ENCODE data around the gene RILPL1. TPM values are rescaled to one million over a fixed set of nuclear protein-coding genes. Genes with fewer than 3 reads are reported as not detected.

The RILPL1 gene
- polyA plus RNA-seq, 1 donor (not counting 4 experiments of a cell fraction or from before 2014, with no cell fraction given): 17.0 TPM

- H3K36me3 ChIP-seq (ENCODE audit: control insufficient read depth in 2 of 2, extremely low read depth in 1 of 2, insufficient read depth in 2 of 2, low read length in 2 of 2): no peaks in the 10 kb centered on the region
- no peaks in the 10 kb centered on the region for H3K9me1 ChIP-seq (ENCODE audit: control insufficient read depth, extremely low read depth, insufficient read depth, low read length)
- H3K27me3 ChIP-seq (ENCODE audit: control insufficient read depth, extremely low read depth, insufficient read depth, low read length): no peaks in the 10 kb centered on the region
- H3K4me3 ChIP-seq (ENCODE audit: control insufficient read depth in 2 of 3, extremely low read depth in 1 of 3, insufficient read depth in 2 of 3, low read depth in 1 of 3, low read length in 3 of 3): no peak overlapping the region
- H3K9ac ChIP-seq (ENCODE audit: control insufficient read depth, extremely low read depth, insufficient read depth, low read length): no peak overlapping the region
- peak overlapping the region; percentile 90 for H2AFZ ChIP-seq (ENCODE audit: control insufficient read depth, low read length)
- H3K9me3 ChIP-seq (ENCODE audit: control insufficient read depth, low read depth, low read length): no peaks in the 10 kb centered on the region
- no peaks in the 10 kb centered on the region for H3K4me1 ChIP-seq (ENCODE audit: control insufficient read depth, extremely low read depth, insufficient read depth, low read length)
- H3K27ac ChIP-seq (ENCODE audit: control insufficient read depth, insufficient read depth, low read length): no peak overlapping the region
- H3K79me2 ChIP-seq (ENCODE audit: control insufficient read depth, insufficient read depth, low read length): no peaks in the 10 kb centered on the region
- no peak for FAIRE-seq
- peak overlapping the region; percentile 25 for H3K4me2 ChIP-seq (ENCODE audit: control insufficient read depth, extremely low read depth, insufficient read depth, low read depth, low read length)
- dilution Hi-C loops (cut with MboI; ENCODE audit: extremely low pct_ligation_motif_present, low sequenced_read_pairs): no loop called here
- no peak for DNase-seq (ENCODE audit: low read depth, low spot score)
- TF ChIP-seq CTCF (optimal IDR thresholded peaks at IDR 0.05 in 1 of 3, IDR thresholded peaks at IDR 0.05 in 1 of 3, conservative IDR thresholded peaks at IDR 0.05 in 1 of 3; ENCODE audit: extremely low read depth in 1 of 3, insufficient read depth in 2 of 3, low read length in 3 of 3) (no peak), EZH2 (IDR thresholded peaks at IDR 0.05; ENCODE audit: low read length) (no peak)
- H4K20me1 ChIP-seq (ENCODE audit: control insufficient read depth, extremely low read depth, insufficient read depth, low read length): no peaks in the 10 kb centered on the region
These were observed 87.9 kb downstream of the RILPL1 start for GRCh38 chr12:123445388-123446332.

GRCh38 chr12:123444092-123445026, 89.2 kb downstream of the RILPL1 start:
- FAIRE-seq (no peak), DNase-seq (ENCODE audit: low read depth, low spot score) (no peak)
- no peak for TF ChIP-seq EZH2 (IDR thresholded peaks at IDR 0.05; ENCODE audit: low read length)
- no peak overlapping the region for H3K9ac ChIP-seq (ENCODE audit: control insufficient read depth, extremely low read depth, insufficient read depth, low read length)
- no peak overlapping the region for H3K4me2 ChIP-seq (ENCODE audit: control insufficient read depth, extremely low read depth, insufficient read depth, low read depth, low read length)
- H3K9me3 ChIP-seq (ENCODE audit: control insufficient read depth, low read depth, low read length): no peaks in the 10 kb centered on the region
- H3K36me3 ChIP-seq (ENCODE audit: control insufficient read depth in 2 of 2, extremely low read depth in 1 of 2, insufficient read depth in 2 of 2, low read length in 2 of 2): no peaks in the 10 kb centered on the region
- no peak overlapping the region for H3K4me3 ChIP-seq (ENCODE audit: control insufficient read depth in 2 of 3, extremely low read depth in 1 of 3, insufficient read depth in 2 of 3, low read depth in 1 of 3, low read length in 3 of 3)
- no peaks in the 10 kb centered on the region for H4K20me1 ChIP-seq (ENCODE audit: control insufficient read depth, extremely low read depth, insufficient read depth, low read length)
- H3K27ac ChIP-seq (ENCODE audit: control insufficient read depth, insufficient read depth, low read length): no peak overlapping the region
- no peaks in the 10 kb centered on the region for H3K79me2 ChIP-seq (ENCODE audit: control insufficient read depth, insufficient read depth, low read length)
- H2AFZ ChIP-seq (ENCODE audit: control insufficient read depth, low read length): no peak overlapping the region
- no peaks in the 10 kb centered on the region for H3K4me1 ChIP-seq (ENCODE audit: control insufficient read depth, extremely low read depth, insufficient read depth, low read length)
- no peaks in the 10 kb centered on the region for H3K27me3 ChIP-seq (ENCODE audit: control insufficient read depth, extremely low read depth, insufficient read depth, low read length)
- dilution Hi-C loops (cut with MboI; ENCODE audit: extremely low pct_ligation_motif_present, low sequenced_read_pairs): no loop called here
- H3K9me1 ChIP-seq (ENCODE audit: control insufficient read depth, extremely low read depth, insufficient read depth, low read length): no peaks in the 10 kb centered on the region
